Activated T-cell treated with anti-CD3 and anti-CD28 coated beads for 4 hours (primary cell): ENCODE results near the gene CDH4.

Experiments used
- DNase-seq: peaks from one replicate; pipeline ENCODE4 v3.0.0-alpha.2; 2020

The CDH4 gene

GRCh38 chr20:61779176-61779965 lies 527.3 kb downstream of the CDH4 start:
- no peak for DNase-seq

GRCh38 chr20:61780066-61780465 lies 528.0 kb downstream of the CDH4 start:
- no peak for DNase-seq

- no peak for DNase-seq
Observed at GRCh38 chr20:61784801-61785566, 532.9 kb downstream of the CDH4 start.

- no peak for DNase-seq
Observed at GRCh38 chr20:61785567-61785816, 533.4 kb downstream of the CDH4 start.

- DNase-seq = no peak
Observed at GRCh38 chr20:61786230-61786629, 534.2 kb downstream of the CDH4 start.

- no peak for DNase-seq
Observed at GRCh38 chr20:61788343-61788742, 536.3 kb downstream of the CDH4 start.

- no peak for DNase-seq
Observed at GRCh38 chr20:61789329-61789728, 537.3 kb downstream of the CDH4 start.

GRCh38 chr20:61790116-61790827 lies 538.2 kb downstream of the CDH4 start:
- no peak for DNase-seq

GRCh38 chr20:61791995-61792394 lies 539.9 kb downstream of the CDH4 start:
- no peak for DNase-seq

- no peak for DNase-seq
Observed at GRCh38 chr20:61795669-61796630, 543.9 kb downstream of the CDH4 start.

- no peak for DNase-seq
Observed at GRCh38 chr20:61796738-61797137, 544.7 kb downstream of the CDH4 start.

GRCh38 chr20:61797200-61797599 lies 545.1 kb downstream of the CDH4 start:
- no peak for DNase-seq

GRCh38 chr20:61797971-61798411 lies 545.9 kb downstream of the CDH4 start:
- DNase-seq = no peak

GRCh38 chr20:61798632-61799031 lies 546.6 kb downstream of the CDH4 start:
- DNase-seq = no peak

GRCh38 chr20:61799394-61799923 lies 547.4 kb downstream of the CDH4 start:
- DNase-seq = no peak

- DNase-seq = no peak
Observed at GRCh38 chr20:61799928-61800327, 547.9 kb downstream of the CDH4 start.

GRCh38 chr20:61800359-61801064 lies 548.5 kb downstream of the CDH4 start:
- DNase-seq = no peak

- DNase-seq = no peak
Observed at GRCh38 chr20:61801065-61801360, 549.0 kb downstream of the CDH4 start.

- no peak for DNase-seq
Observed at GRCh38 chr20:61801428-61801827, 549.4 kb downstream of the CDH4 start.

- DNase-seq = no peak
Observed at GRCh38 chr20:61801857-61802442, 549.9 kb downstream of the CDH4 start.

GRCh38 chr20:61802721-61803311 lies 550.8 kb downstream of the CDH4 start:
- DNase-seq = no peak
